Sigmoid colon (tissue), 4 donors: ENCODE data around the gene SARNP.

Source experiments
- EP300 ChIP-seq, 4 donors: sonication (generic); formaldehyde crosslinking; IDR thresholded peaks; one replicate each; pipeline ENCODE4 v1.6.1; 2017; ENCODE audit warnings: antibody characterized with exemption in 4 of 4
- TF ChIP-seq, protein P1 (sequence below), 4 experiments: fragments of 450-650 bp in 3 of 4; fragments of 200-600 bp in 1 of 4; IDR thresholded peaks; one replicate each; pipeline ENCODE4 v1.5.1; 2016 to 2019; ENCODE audit warnings: antibody characterized with exemption in 4 of 4, mild to moderate bottlenecking in 3 of 4, moderate library complexity in 2 of 4

DNA sequence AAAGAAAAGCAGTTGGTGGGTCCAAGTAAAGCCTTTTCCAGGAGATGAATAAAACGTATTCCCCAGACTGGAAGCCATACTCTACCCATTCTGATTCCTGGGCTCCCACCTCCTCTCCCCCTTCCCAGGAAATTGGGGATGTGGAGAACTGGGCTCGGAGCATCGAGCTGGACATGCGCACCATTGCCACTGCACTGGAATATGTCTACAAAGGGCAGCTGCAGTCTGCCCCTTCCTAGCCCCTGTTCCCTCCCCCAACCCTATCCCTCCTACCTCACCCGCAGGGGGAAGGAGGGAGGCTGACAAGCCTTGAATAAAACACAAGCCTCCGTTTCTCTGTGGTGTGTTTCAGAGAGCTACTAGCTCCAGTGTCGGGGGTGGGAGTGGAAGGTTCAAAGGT is 98.2 kb downstream of the SARNP start:
- TF ChIP-seq, protein P1, sequence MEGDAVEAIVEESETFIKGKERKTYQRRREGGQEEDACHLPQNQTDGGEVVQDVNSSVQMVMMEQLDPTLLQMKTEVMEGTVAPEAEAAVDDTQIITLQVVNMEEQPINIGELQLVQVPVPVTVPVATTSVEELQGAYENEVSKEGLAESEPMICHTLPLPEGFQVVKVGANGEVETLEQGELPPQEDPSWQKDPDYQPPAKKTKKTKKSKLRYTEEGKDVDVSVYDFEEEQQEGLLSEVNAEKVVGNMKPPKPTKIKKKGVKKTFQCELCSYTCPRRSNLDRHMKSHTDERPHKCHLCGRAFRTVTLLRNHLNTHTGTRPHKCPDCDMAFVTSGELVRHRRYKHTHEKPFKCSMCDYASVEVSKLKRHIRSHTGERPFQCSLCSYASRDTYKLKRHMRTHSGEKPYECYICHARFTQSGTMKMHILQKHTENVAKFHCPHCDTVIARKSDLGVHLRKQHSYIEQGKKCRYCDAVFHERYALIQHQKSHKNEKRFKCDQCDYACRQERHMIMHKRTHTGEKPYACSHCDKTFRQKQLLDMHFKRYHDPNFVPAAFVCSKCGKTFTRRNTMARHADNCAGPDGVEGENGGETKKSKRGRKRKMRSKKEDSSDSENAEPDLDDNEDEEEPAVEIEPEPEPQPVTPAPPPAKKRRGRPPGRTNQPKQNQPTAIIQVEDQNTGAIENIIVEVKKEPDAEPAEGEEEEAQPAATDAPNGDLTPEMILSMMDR (IDR thresholded peaks at IDR 0.05): no peak
- TF ChIP-seq EP300 (IDR thresholded peaks at IDR 0.05): no peak
